NB4 (cell line): ENCODE results near the gene SDC3.

Source experiments
- DNase-seq: peaks from one replicate; pipeline ENCODE4 v3.0.0; 2010; ENCODE audit warnings: low read depth
- H3K4me3 ChIP-seq: one replicate; pipeline ENCODE4 v1.5.1; 2011; ENCODE audit warnings: mild to moderate bottlenecking, low read depth, low read length, moderate library complexity
- MYC ChIP-seq: IDR thresholded peaks from 2 replicates; pipeline ENCODE4 v1.6.1; 2011; ENCODE audit warnings: low read depth, low read length
- POLR2A ChIP-seq: IDR thresholded peaks from 2 replicates; pipeline ENCODE4 v1.6.1; 2011; ENCODE audit warnings: mild to moderate bottlenecking; ENCODE audit not compliant: insufficient read length; ENCODE audit errors: extremely low read depth
- TF ChIP-seq, protein P1 (sequence below): IDR thresholded peaks from one replicate; pipeline ENCODE4 v1.5.1; 2012; ENCODE audit warnings: low read depth, low read length
- TF ChIP-seq, protein P2 (sequence below): IDR thresholded peaks from 2 replicates; pipeline ENCODE4 v1.6.1; 2011; ENCODE audit warnings: low read depth, low read length

The SDC3 gene

DNA sequence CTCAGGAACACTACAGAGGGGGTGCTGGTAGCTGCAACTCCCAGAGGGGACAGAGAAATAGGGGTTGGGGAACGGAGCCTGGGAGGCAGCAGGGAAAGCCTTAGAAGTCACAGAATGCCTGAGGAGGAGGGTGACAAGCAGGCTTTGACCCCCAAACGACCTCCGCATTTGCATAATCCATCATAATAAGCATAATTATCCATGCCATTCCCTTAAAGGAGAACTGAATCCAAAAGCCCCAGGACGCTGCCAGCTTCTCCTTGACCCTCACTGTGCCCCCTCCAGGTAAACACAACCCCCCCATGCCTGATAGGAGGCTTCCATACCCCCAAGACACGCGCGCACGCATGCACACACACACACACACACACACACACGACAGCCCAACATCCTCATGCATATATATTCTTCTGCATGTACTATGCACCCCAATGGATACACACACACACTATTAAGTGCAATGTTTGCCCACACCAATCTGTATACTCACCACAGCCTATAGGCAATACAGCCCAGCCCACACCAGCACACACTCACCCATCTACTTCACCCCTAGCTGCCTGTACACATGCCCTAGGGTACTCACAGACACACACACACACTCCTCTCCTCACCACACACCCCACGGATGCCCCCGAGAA is 27.8 kb downstream of the SDC3 start:
- H3K4me3 ChIP-seq: no peak overlapping the region
- TF ChIP-seq MYC (no peak), POLR2A (no peak)
- TF ChIP-seq, protein P1, sequence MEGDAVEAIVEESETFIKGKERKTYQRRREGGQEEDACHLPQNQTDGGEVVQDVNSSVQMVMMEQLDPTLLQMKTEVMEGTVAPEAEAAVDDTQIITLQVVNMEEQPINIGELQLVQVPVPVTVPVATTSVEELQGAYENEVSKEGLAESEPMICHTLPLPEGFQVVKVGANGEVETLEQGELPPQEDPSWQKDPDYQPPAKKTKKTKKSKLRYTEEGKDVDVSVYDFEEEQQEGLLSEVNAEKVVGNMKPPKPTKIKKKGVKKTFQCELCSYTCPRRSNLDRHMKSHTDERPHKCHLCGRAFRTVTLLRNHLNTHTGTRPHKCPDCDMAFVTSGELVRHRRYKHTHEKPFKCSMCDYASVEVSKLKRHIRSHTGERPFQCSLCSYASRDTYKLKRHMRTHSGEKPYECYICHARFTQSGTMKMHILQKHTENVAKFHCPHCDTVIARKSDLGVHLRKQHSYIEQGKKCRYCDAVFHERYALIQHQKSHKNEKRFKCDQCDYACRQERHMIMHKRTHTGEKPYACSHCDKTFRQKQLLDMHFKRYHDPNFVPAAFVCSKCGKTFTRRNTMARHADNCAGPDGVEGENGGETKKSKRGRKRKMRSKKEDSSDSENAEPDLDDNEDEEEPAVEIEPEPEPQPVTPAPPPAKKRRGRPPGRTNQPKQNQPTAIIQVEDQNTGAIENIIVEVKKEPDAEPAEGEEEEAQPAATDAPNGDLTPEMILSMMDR: no peak
- TF ChIP-seq, protein P2, sequence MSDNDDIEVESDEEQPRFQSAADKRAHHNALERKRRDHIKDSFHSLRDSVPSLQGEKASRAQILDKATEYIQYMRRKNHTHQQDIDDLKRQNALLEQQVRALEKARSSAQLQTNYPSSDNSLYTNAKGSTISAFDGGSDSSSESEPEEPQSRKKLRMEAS: no peak
- no peak for DNase-seq

DNA sequence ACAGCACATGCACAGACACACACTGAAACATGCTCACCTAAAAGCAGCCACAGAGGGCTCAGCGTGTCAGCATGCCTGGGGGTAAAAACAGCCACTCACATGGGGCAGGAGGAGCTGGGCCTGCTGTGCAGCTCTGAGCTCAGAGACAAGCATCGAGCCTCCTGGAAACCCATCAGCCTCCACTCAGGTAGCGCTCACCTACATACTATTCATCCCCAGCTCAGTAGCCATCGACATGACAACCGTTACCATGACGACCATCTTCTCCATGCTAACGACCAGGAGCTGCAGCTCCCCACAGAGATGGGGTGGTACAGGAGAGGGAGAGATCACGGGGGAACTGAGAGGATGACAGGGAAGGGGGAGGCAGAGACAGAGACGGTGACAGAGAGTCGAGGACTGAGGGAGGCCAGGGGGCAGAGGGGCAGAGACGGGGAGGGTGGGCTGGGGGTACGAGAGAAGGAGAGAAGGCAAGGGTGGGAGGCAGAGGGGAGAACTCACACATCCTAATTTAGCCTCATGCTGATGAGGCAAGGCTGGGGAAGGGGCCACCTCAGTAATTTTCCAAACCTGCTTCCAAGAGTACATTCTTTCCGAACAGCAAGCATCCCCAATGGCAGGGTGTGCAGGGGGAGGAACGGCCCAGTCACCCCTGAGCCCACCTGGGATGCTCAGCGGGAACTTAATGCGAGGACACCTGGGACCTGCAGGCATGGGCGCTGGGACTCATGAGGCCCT is 28.4 kb downstream of the SDC3 start:
- no peak for DNase-seq
- TF ChIP-seq POLR2A (no peak), MYC (no peak)
- TF ChIP-seq, protein P2: no peak
- TF ChIP-seq, protein P1: no peak
- H3K4me3 ChIP-seq: no peak overlapping the region

DNA sequence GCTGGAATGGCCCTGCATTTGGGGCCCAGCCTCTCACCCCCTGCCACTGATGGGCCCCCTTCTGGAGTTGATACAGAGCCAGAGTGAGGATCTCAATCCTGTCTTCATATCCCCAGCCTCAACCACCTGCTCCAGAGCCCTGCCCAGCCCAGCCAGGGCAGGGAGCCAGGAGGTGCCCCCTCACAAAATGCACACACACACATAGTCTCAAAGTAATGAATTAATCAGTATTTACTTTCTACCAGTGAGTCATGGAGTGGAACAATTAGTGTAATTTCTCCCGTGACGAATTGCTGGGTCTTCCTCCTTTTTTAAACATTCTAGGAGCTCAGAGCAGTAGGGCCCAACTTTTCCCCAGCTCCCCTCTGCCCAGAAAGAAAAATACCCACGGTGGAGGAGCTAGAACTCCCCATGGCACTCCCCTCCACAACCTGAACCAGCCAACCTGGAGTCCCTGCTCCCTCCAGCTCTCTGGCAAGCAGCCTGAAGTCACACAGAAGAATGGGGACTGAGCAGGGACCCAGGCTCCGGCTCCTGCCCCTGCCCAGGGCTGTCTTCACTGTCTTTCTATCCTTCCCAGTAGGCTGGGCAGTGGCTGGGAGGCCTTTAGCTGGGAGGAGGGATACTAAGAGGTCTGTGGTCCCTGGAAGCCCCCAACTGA is 29.3 kb downstream of the SDC3 start:
- DNase-seq: no peak
- no peak overlapping the region for H3K4me3 ChIP-seq
- TF ChIP-seq, protein P2: no peak
- TF ChIP-seq MYC (no peak), POLR2A (no peak)
- TF ChIP-seq, protein P1: no peak

DNA sequence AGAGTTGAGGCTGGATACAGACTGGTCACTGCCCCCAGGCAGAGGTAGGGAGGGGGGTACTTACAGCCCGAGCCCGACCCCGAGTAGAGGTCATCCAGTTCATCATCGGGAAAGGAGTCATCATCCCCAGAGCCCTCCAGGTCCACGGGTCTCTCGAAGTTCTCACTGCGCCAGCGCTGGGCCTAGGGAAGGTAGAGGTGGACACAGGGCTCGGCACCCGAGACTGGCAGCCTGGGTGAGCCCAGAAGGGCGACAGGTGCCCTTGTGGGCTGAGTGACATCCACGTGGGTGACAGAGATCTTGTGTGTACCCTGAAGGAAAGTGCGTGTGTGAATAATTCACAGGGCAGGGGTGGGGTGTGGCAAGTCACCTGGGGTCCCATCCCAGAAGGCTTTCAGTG is 30.0 kb downstream of the SDC3 start:
- DNase-seq: no peak
- TF ChIP-seq, protein P2: no peak
- TF ChIP-seq MYC: no peak
- H3K4me3 ChIP-seq: no peak overlapping the region

DNA sequence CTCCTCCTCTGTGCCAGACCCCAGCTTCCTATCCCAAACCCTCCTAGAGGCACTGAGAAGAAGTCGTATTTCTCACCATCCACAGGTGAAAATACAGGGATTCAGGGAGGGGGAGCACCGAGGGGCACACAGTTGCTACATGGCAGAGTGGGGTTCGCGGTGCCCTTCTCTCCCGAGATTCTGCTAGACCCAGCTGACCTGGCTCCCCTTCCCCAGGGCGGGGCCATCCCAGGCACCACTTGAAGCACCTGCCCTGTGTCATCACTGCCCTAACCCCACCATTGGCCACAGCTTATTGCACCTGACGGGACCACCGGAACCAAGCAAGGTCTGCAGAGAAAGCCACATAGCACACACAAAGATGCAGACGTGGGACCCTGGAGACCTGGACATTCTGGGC is 30.5 kb downstream of the SDC3 start:
- H3K4me3 ChIP-seq: no peak overlapping the region
- DNase-seq: no peak
- no peak for TF ChIP-seq MYC
- TF ChIP-seq, protein P1: no peak
- TF ChIP-seq, protein P2: no peak
- no peak for TF ChIP-seq POLR2A
